ENCODE results near the gene NEK5.
"Not testable (repeated sequence)": the region's sequence is repeated elsewhere in the genome, so short reads cannot be mapped to it uniquely, and the experiment has no call there.

The NEK5 gene

GRCh38 chr13:52128714-52129700 is at the start of gene NEK5:
Gene NEK5, minus strand, starts transcription at chr13:52129073. Its CDS starts 1,591 bp downstream, at chr13:52127482.
- DNase-seq = peak; percentile 53 to 79

DNA sequence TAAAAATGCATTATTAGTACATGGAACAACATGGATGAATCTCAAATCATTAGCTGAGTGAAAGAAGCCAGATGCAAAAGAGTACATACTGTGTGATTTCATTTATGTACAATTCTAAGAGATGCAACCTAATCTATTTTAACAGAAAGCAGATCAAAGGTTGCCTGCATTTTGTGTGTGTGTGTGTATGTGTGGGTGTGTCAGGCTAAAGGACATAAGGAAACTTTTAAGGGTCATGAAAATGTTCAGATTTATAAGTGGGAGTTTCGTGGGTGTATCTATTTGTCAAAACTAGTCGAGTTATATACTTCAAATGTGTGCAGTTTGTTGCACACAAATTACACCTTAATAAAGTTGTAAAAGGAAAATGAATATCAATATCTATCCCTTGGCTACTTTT is 48.4 kb upstream of the NEK5 start:
- DNase-seq = no peak

DNA sequence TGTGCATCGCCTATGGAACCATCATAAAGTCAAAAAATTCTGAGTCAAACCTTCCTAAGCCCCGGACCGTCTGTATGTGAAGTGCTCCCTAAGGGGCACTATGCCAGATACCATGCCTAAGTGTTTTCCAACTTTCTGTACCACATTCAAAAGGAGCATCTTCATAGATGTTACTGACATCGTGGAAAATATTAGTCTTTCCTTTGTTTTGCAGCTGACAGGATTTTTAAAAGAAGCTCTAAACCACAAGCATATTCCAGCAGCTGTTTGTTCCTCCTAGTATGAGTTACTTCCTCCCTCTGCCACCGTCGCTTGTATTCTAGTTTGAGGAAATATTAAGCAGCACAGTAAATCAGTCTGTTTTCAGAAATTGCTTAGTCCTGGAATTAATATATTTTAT is 45.1 kb upstream of the NEK5 start:
- not testable (repeated sequence) for DNase-seq

DNA sequence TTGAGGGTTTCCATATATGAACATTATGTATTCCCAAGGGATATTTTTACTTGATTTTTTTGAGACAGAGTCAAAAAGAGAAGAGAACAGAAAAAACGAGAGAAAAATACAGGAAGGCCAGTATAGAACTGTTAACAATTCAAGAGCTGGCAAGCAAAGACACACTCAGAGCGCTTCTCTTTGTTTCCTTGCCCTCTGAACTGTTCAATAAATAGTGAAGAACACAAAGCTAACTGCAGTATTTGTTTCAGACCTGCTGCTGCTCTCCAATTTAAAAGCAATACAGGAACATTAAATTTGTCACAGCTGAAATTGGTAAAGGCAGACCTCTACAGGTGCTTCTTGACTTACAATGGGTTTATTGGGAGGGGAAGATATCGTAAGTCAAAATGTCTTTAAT is 44.5 kb upstream of the NEK5 start:
- DNase-seq = no peak

DNA sequence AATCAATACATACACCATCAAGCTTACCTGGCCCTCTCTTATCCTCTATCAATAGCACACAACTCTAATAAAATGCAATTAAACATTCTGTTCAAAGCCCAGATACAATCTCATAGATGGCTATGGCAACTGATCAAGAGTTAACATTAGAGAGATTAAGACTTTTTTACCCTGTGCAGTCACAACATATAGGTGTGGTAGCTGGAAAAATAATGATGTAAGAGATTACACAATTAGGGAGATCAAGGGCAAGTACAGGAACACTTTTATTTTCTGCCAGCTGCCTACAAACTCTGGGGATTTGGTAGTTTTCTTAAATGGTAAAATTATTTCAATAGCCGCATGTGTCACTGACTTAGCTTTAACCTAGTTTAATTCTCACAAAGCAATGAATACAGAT is 42.8 kb upstream of the NEK5 start:
- DNase-seq = not testable (repeated sequence)

DNA sequence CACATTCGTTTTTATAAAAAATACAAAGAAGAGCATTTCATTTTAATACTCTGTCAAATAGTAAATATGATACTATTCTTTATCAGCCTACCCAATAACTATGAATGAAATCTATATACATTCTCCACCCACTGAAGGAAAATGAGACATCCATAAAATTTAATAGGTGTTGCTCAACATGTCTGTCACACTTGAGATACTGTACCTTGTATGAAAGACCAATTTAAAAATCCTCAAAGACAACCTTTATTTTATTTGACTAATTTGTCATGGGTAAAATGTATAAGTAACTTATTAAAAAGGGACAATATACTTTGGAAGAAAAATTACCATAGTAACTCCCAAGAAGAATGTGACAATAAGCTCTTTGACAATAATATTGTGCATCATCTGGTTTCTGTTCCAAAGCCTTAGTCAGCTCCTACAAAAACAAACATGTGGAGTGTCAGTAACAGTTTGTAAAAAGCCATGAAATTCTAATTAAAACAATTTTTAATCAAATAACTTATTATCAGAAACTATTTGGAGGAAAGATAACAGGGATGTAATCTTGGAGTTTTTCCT is 42.0 kb upstream of the NEK5 start:
- DNase-seq = not testable (repeated sequence)

- no peak for DNase-seq
Observed at GRCh38 chr13:52169839-52170238, 41.0 kb upstream of the NEK5 start.

- no peak for DNase-seq
Observed at GRCh38 chr13:52165411-52165810, 36.5 kb upstream of the NEK5 start.

GRCh38 chr13:52164989-52165388 is 36.1 kb upstream of the NEK5 start:
- DNase-seq = no peak

DNA sequence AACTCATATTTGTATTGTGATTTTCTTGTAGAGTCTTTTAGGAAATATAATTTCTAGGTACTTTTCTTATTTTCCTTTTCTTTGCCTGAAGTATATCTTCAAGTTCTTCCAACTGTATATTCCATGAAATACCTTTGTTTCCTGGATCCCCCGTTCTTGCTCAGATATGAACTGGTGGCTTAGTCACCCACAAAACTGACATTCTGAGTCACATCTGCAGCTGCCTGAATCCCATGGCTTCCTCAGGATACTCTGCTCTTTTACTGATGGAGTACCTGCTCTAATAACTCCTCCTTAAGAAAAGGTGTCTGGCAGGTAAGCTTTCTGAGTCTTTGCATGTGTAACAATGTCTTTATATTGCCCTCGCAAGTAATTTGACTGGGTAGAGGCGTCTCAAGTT is 35.0 kb upstream of the NEK5 start:
- not testable (repeated sequence) for DNase-seq

DNA sequence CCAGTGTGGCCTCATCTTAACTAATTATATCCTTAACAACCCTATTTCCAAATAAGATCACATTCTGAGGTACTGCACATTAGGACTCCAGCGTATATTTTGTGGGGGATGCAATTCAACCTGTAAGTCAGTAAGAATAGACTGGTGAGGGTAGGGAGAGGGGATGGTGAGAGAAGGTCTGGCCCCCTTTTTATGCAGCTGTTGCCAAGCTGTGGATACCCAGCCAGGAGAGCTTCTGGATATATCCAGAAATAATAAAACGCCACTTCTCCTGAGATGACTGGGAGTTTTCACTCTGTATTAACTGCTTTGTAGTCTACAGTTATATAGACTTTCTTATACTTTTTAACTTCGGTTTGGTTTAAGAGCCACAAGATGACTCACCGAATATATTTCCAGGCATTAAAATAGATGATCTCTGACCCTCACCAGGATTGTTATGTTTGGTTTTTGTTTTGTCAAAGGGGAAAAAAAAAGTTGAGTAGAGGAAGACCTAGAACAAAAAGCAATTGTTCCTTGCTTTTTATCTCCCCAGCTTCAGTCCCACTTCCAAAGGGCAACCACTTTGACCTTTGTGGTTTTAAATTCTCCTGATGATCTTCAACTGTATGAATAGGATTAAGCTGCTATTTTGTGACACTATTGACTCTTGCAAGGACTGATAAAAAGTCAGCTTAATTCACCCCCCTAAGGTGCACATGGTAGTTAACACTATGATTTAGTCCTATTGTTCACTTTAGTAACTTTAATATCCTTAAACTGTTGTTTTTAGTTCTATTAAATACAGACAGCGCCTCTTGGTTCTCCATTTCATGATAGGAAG is 33.6 kb upstream of the NEK5 start:
- no peak for DNase-seq

DNA sequence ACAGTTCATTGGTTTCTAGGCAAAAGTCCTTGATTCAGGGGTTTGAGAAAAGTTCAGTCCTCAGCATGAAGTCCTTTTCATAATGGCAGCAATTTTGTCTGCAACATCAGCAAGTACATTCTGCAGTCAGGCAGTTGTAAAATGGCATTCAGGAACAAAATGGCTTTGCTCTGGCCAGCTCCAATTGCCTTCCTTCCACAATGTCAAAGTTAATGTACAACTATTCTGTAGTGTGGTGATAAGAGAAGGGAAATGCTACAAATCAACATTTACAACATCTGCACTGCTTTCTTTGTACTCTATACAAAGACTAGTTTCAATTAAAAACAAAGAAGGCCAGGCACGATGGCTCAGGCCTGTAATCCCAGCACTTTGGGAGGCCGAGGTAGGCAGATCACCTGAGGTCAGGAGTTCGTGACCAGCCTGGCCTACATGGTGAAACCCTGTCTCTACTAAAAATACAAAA is 32.3 kb upstream of the NEK5 start:
- no peak for DNase-seq

GRCh38 chr13:52160506-52160905 is 31.6 kb upstream of the NEK5 start:
- DNase-seq = no peak

DNA sequence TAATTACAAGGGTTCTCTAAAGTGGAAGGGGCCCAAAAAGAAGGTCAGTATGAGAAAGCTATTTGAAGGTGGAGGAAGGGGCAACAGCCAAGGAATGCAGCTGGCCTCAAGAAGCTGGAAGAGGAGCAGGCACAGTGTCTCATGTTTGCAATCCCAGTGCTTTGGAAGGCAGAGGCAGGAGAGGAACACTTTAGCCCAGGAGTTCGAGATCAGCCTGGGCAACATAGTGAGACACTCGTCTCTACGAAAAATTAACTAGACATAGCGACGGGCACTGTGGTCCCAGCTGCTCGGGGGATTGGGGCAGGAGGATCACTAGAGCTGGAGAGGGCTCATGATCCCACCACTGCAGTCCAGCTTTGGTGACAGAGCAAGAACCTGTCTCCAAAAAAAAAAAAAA is 31.2 kb upstream of the NEK5 start:
- DNase-seq = no peak

DNA sequence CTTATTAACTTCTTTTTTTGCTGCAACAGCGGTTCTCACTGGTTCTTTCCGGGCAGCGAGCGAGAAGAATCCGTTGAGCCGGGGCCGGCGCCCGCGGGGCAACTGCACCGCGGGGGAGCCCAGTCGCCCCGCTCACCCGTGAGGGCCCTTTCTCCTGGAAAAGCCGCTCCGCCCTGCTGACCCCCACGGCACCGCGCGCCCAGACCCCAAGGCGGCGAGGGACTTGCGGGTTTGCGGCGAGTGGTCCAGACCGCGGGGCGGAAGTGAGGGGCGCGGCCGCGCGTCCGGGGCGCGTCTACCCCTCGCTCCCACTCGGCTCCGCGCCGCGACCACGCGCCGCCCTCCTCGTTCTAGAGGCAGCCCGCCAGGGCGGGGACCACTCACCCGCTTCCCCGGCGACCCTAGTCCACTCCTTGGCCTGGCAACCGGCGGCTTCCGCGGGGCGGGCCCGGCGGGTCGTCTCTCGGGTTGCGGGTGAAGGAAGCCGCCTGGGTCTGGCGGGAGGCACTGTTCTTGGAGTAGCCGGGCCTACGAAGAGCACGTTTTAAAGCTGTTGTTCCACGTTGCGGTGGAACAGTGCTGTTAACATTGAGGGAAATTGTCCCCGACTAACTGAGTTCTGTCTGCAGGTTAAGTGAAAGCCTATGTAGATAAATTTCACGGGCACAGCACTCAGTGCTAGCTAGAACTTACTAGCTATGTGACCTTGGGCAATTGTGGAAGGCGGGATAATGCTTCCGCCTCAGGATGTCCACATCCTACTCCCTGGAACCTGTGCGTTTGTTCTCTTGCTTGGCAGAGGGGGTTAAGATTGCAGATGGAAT is 30.5 kb upstream of the NEK5 start, which contains the start of gene NEK3:
TSS of gene NEK3 (minus strand) at position 439 of the 824 bp plus-strand sequence. CDS start 3,406 bp downstream, outside the sequence.
- DNase-seq = peak; percentile 39 to 66

DNA sequence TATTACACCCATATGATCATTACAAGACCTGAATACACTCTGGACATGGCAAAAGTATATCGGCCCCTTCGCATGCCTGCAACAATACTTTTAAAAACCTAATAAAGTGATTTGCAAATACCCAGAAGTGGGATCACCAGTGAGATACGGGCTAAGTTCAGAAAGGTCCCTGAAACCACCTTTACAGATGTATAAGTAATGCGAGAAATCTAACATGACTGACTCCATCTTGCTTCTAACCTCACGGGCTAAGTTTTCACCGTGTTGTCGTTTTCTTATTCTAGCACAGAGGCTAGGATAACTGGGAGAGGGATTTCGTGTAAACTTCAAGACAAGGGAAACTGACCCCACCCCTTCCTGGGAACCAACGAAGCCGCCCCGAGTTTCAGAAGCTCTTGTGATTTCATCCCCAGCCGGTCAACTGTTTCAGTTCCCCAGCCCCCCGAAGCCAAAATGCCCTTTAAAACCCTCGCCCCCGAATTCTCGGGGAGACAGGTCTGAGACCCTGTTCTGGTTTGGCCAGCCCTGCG is 29.8 kb upstream of the NEK5 start:
- no peak for DNase-seq

- DNase-seq = no peak
Observed at GRCh38 chr13:52156724-52157261, 27.9 kb upstream of the NEK5 start.

DNA sequence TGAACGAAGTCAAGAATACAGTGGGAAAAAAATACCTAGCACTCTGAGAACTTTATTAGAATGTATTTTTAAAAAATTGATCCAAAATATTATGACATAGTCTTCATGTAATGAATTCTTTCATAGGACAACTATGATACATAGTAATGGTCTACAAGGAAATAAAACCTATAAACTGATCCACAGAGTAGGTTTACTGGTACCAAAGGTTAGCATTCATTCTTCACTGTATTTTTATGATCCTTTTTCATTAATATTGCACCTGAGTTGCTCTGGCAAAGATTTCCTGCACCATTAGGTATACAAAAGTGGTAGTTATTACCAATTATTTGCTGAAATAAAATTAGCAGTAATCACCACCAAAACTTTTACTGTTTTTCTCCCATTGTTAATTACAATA is 26.3 kb upstream of the NEK5 start:
- DNase-seq = no peak

- no peak for DNase-seq
Observed at GRCh38 chr13:52147225-52147624, 18.4 kb upstream of the NEK5 start.

DNA sequence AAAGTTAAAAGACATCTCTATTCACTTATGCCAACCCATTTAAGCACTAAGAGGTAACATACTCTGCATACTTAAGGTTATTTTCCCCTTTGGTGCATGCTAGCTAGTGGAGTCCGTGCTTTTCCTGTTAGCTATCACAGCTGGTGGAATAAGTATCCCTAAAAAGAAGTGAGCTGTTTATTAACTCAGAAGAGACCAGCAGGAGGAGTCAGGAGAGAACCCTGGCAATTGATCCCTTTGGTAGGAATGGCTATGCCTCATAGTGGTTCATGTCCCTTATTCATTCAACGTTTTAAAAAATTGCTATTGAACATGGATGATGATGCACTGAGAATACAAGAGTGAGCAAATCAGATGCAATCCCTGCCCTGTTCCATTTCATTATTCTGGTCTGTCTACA is 12.4 kb upstream of the NEK5 start:
- DNase-seq = no peak

DNA sequence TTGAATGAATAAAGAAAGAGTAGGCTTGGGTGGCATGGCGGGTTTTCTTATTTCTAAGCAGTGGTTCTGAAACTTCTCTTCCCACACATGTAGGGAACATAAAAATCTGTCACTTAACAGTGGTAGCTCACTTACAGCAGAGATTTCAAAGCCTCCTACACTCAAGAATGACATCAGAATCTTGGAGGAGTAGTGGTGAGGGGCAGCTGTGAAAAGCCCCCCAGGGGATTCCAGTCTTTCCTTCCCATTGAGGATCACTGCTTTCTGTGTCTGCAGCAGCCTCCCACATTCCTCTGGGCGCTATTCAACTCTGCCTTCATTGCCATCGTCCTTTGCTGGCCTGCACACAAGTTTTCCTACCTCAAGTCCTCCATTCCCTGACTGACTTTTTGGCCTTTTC is 8.6 kb upstream of the NEK5 start:
- DNase-seq = no peak

GRCh38 chr13:52136763-52137162 is 7.9 kb upstream of the NEK5 start:
- no peak for DNase-seq
